Ovary (tissue), 3 donors: ENCODE measurements around the gene FMNL2.

ENCODE experiments used
- CTCF ChIP-seq, 3 donors: fragments of 450-650 bp in 2 of 3; fragments of 200-600 bp in 1 of 3; IDR thresholded peaks; one replicate each; pipeline versions ENCODE4 v1.5.1 to v1.8.0; 2016 to 2022; ENCODE audit warnings: antibody characterized with exemption in 3 of 3, mild to moderate bottlenecking in 1 of 3
- EP300 ChIP-seq: sonication (generic); formaldehyde crosslinking; IDR thresholded peaks from one replicate; pipeline ENCODE4 v1.6.1; 2017; ENCODE audit warnings: antibody characterized with exemption
- POLR2A ChIP-seq: fragments of 450-650 bp; IDR thresholded peaks from one replicate; pipeline ENCODE4 v1.6.1; 2017; ENCODE audit warnings: antibody characterized with exemption, mild to moderate bottlenecking, moderate library complexity
- donor health status: DM: no; HTN: no; CAD: no.

GRCh38 chr2:152559008-152559407 is 224.0 kb downstream of the FMNL2 start:
- TF ChIP-seq POLR2A, result no peak
- TF ChIP-seq CTCF (IDR thresholded peaks at IDR 0.05), result no peak
- TF ChIP-seq EP300, result no peak
